ENCODE measurements around the gene WDR86. TPM values are rescaled to one million over a fixed set of nuclear protein-coding genes. Genes with fewer than 3 reads are reported as not detected.

Gene WDR86, protein sequence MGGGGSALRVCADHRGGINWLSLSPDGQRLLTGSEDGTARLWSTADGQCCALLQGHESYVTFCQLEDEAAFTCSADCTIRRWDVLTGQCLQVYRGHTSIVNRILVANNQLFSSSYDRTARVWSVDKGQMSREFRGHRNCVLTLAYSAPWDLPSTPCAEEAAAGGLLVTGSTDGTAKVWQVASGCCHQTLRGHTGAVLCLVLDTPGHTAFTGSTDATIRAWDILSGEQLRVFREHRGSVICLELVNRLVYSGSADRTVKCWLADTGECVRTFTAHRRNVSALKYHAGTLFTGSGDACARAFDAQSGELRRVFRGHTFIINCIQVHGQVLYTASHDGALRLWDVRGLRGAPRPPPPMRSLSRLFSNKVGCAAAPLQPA
- total RNA-seq, result 3.1 and 7.1 TPM in 2 replicates

DNA sequence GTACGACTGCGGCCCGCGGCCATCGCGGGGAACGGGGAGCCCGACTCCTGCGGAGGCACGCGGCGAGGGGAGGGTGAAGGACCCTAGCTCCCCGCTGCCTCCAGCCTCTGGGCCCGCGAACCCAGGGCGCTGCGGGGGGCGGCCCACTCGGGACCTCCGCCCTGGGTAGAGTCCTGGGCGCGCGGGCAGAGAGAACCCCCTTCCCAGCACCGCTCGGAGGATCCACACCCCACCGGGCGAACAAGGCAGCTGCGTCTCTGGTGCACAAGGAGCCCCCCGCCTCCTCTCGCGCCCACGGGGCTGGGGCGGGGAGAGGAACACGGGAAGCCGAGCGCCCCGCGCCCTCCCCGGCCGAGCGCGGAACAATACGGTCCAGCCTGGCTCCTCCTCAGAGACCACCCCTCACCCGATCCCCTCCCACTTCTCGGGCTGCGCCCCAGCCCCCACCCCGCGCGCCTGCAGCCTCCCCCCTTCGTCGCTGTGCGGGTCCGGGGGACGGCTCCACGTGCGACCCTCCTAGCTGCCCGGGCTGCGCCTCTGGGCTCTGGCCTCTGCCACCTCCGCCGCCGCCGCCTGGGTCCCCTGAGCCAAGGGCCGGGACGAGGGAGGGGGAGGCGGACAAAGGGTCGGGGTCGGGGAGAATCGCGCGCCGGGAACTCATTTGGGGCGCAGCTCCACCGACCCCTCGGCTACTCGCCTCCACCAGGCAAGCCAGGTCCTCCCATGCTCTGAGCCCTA lies at the start of gene WDR86:
Gene WDR86, minus strand, starts transcription at position 372 of the 738 bp plus-strand sequence. CDS start 449 bp downstream, outside the sequence.

DNA sequence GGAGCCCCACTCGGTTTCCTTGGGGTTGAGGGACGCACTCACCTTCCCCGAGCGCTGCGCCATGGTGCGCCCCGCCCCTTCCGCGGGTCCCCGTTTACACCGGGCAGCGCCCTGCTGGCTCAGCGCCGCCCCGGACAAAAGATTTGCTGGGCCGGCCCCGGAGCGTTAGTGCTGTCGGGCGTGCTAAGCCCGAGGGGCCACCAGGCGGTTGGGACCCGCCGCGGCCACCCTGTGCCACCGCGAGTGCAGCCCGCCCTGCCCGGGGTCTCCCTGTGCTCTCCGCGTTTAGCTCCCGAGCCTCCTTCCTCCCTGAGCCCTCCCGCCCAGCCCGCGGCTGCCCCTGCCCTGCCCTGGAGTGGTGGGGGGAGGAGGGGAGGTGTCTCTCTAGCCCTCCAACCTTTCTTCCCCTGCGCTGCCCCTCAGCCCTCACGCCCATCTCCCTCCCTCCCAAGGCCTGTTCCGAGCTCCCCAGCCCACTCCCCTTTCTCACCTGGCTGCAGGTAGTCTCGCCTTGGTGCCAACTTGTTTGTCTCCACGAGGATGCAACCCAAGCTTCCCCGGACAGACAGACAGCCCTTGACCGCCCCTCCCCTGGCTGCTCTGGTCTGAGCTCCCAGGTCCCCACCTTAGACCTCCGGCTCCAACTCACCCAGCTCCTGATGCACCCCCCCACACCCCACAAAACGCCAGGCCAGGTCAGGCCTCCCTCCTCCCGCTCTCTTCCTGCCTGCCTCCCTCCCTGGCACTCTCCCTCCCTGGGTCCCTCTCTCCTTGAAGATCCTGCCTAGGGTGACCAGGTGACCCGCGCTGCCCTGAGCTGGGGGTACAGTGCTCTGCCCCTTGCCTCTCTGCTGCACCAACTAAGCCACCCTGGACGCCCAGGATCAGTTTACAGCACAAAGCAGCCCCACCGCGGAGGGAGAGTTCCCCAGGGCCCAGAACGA lies 30.3 kb upstream of the WDR86 start, which contains the start of gene CRYGN:
Gene CRYGN, minus strand, starts transcription at position 287 of the 944 bp plus-strand sequence. Its CDS starts 224 bp downstream, at position 63.

DNA sequence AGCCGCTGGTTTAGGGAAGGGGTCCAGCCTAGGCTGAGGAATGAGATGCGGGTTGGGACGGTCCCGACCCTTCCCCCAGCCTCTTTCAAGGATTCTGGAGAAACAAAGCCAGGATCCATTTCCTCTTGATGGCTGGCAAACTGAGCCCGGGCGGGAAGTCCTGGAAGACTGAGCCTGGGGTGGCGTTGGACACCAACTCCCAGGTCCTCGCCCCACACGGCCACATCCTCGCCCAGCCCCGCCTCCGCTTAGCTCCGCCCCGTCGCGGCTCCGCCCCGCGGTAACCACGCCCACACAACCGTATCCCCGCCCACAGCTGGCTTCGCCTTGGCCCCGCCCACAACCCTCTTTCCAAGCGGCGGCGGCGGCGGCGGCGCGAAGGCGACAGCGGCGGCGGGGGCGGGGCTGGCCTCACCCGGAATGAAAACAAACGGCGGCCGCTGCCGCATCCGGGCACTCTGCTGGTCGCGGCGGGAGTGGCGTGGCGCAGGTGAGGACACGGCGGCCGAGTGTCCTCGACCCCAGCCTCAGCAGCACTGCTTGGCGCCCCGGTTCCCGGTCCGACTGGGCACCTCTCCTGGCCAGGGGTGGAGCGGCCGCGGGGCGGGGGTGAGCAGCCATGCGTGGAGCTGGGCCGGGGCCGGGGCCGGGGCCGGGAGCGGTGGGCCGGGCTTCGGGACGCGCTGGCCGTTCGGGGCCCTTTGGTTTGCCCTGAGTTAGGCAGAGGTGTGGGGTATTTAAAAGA lies 68.3 kb downstream of the WDR86 start, which contains the start of gene NUB1:
Gene NUB1, plus strand, starts transcription at position 456 of the 745 bp plus-strand sequence. CDS start 3,538 bp downstream, outside the sequence.

Other genes with a start within 250 kb of the WDR86 start
- gene GBX1, start 242.3 kb downstream of the WDR86 start, total RNA-seq, result not detected in 2 replicates
- not detected in 2 replicates for gene ASB10, start 222.8 kb downstream of the WDR86 start, total RNA-seq
- gene H2BK1, start 199.6 kb downstream of the WDR86 start, total RNA-seq, result not detected in 2 replicates
- gene ABCF2, start 182.8 kb downstream of the WDR86 start, total RNA-seq, result 60.3 and 62.2 TPM in 2 replicates
- gene CHPF2, start 177.6 kb downstream of the WDR86 start, total RNA-seq, result 70.1 and 101 TPM in 2 replicates
- 46.6 and 53.7 TPM in 2 replicates for gene SMARCD3, start 161.3 kb downstream of the WDR86 start, total RNA-seq
- gene NUB1, start 68.2 kb downstream of the WDR86 start, total RNA-seq, result 36.0 and 41.0 TPM in 2 replicates
- gene CRYGN, start 30.1 kb upstream of the WDR86 start, total RNA-seq, result 0.14 and 0.74 TPM in 2 replicates
- gene RHEB, start 109.9 kb upstream of the WDR86 start, total RNA-seq, result 47.6 and 70.4 TPM in 2 replicates